Smooth muscle cell (in vitro differentiated cells): ENCODE results near the gene POLR3B. TPM values are rescaled to one million over a fixed set of nuclear protein-coding genes. Genes with fewer than 3 reads are reported as not detected.
"Not testable (repeated sequence)": the region's sequence is repeated elsewhere in the genome, so short reads cannot be mapped to it uniquely, and the experiment has no call there.

Experiments
- DNase-seq: peaks from one replicate; lab custom pipeline; 2025; ENCODE audit not compliant: unreplicated experiment; lab: John Stamatoyannopoulos, UW
- H2AFZ ChIP-seq: fragments of 200-600 bp; sonication (generic); 2 replicates; pipeline ENCODE4 v1.6.0; 2016; ENCODE audit warnings: antibody characterized with exemption, low read depth, mild to moderate bottlenecking
- H3F3A ChIP-seq: fragments of 200-600 bp; sonication (generic); 2 replicates; pipeline ENCODE4 v1.6.0; 2017; ENCODE audit warnings: antibody characterized with exemption, low read depth
- H3K27ac ChIP-seq: fragments of 200-600 bp; sonication (generic); 2 replicates; pipeline ENCODE4 v1.5.1; 2016; ENCODE audit warnings: low read depth, mild to moderate bottlenecking
- H3K27me3 ChIP-seq: fragments of 200-600 bp; sonication (generic); 2 replicates; pipeline ENCODE4 v1.6.1; 2016; ENCODE audit warnings: low read depth, mild to moderate bottlenecking
- H3K36me3 ChIP-seq: fragments of 200-600 bp; sonication (generic); 2 replicates; pipeline ENCODE4 v1.5.1; 2016; ENCODE audit warnings: low read depth
- H3K4me1 ChIP-seq: fragments of 200-600 bp; sonication (generic); 2 replicates; pipeline ENCODE4 v1.5.1; 2016; ENCODE audit warnings: low read depth
- H3K4me2 ChIP-seq: fragments of 200-600 bp; sonication (generic); 2 replicates; pipeline ENCODE4 v1.6.0; 2016; ENCODE audit warnings: mild to moderate bottlenecking
- H3K4me3 ChIP-seq: fragments of 200-600 bp; sonication (generic); 2 replicates; pipeline ENCODE4 v1.5.1; 2016; ENCODE audit warnings: mild to moderate bottlenecking
- H3K79me2 ChIP-seq: fragments of 200-600 bp; sonication (generic); 2 replicates; pipeline ENCODE4 v1.6.0; 2016; ENCODE audit warnings: low read depth, mild to moderate bottlenecking
- H3K9ac ChIP-seq: fragments of 200-600 bp; sonication (generic); 2 replicates; pipeline ENCODE4 v1.6.0; 2016; ENCODE audit warnings: low read depth
- H3K9me3 ChIP-seq: fragments of 200-600 bp; sonication (generic); replicated peaks from 2 replicates; pipeline ENCODE4 v1.5.1; 2016; ENCODE audit warnings: low read depth
- H4K20me1 ChIP-seq: fragments of 200-600 bp; sonication (generic); 2 replicates; pipeline ENCODE4 v1.6.0; 2016; ENCODE audit warnings: low read depth
- WGBS: methylation state at CpG from one replicate; pipeline ENCODE4 v1.1.7; 2016; ENCODE audit warnings: low lambda C conversion rate; 5-methylcytosine and 5-hydroxymethylcytosine counted together
- polyA plus RNA-seq: library from polyadenylated mRNA; unstranded; fragments of >200 nt; fragmentation: Nextera tagmentation; extraction: Ambion mirVana; gene quantifications from 2 replicates; pipeline ENCODE4 v1.2.1, GENCODE V29; 2016
- total RNA-seq: library from RNA; depleted of rRNA; stranded (reverse); fragments of >200 nt; gene quantifications from 2 replicates; pipeline ENCODE4 v1.2.3, GENCODE V29; 2014
- TF ChIP-seq, protein P1 (sequence below): fragments of 200-600 bp; sonication (generic); IDR thresholded peaks from 2 replicates; pipeline ENCODE4 v1.5.1; 2017; ENCODE audit warnings: borderline replicate concordance, mild to moderate bottlenecking, antibody characterized with exemption; ENCODE audit not compliant: insufficient read depth, poor library complexity, severe bottlenecking

Gene POLR3B
- total and polyA plus RNA-seq, 2 experiments from 2014 or later: 7.3 to 7.5 TPM

- Histone ChIP-seq H3K4me1 (no peaks in the 10 kb centered on the region), H3F3A (no peaks in the 10 kb centered on the region), H3K4me3 (no peak overlapping the region), H3K27ac (no peak overlapping the region), H3K4me2 (no peak overlapping the region), H3K9ac (no peak overlapping the region), H3K27me3 (no peaks in the 10 kb centered on the region), H2AFZ (no peak overlapping the region), H3K9me3 (no peaks in the 10 kb centered on the region), H3K36me3 (no peaks in the 10 kb centered on the region), H4K20me1 (no peaks in the 10 kb centered on the region), H3K79me2 (no peaks in the 10 kb centered on the region)
- no peak for DNase-seq
- 95% methylated on average over 6 of the region's 6 CpGs for WGBS
- TF ChIP-seq, protein P1, sequence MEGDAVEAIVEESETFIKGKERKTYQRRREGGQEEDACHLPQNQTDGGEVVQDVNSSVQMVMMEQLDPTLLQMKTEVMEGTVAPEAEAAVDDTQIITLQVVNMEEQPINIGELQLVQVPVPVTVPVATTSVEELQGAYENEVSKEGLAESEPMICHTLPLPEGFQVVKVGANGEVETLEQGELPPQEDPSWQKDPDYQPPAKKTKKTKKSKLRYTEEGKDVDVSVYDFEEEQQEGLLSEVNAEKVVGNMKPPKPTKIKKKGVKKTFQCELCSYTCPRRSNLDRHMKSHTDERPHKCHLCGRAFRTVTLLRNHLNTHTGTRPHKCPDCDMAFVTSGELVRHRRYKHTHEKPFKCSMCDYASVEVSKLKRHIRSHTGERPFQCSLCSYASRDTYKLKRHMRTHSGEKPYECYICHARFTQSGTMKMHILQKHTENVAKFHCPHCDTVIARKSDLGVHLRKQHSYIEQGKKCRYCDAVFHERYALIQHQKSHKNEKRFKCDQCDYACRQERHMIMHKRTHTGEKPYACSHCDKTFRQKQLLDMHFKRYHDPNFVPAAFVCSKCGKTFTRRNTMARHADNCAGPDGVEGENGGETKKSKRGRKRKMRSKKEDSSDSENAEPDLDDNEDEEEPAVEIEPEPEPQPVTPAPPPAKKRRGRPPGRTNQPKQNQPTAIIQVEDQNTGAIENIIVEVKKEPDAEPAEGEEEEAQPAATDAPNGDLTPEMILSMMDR: no peak
Measured at GRCh38 chr12:106459124-106459523, 101.6 kb downstream of the POLR3B start.

- H3K4me1 ChIP-seq: no peaks in the 10 kb centered on the region
- H3K4me3 ChIP-seq: no peak overlapping the region
- TF ChIP-seq, protein P1: no peak
Measured at GRCh38 chr12:106459534-106459933, 102.0 kb downstream of the POLR3B start.

DNA sequence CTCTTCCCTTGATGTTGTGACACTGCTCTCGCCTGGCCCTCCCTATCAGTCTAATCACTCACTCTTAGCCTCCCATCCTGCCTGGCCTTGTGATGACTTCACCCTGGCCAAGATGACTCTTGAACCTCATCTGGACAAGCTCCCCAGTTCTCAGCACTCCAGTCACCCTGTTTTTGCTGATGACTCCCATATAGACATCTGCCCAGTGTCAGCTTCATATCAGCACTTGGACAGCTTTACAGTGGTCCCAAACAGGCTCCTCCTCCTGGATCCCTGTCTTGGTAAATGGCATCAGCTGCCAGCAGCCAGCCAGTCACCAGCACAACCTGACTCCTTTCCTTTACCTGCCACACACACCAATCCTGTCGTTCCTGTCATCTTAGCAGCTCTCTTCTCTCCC is 104.2 kb downstream of the POLR3B start:
- Histone ChIP-seq H2AFZ (no peak overlapping the region), H3K4me1 (no peaks in the 10 kb centered on the region), H3K36me3 (peaks cover 3% of the 10 kb centered on the region), H4K20me1 (no peaks in the 10 kb centered on the region), H3K27me3 (no peaks in the 10 kb centered on the region), H3K9ac (no peak overlapping the region), H3K4me3 (no peak overlapping the region), H3K4me2 (no peak overlapping the region), H3K79me2 (no peaks in the 10 kb centered on the region), H3F3A (no peaks in the 10 kb centered on the region), H3K9me3 (no peaks in the 10 kb centered on the region), H3K27ac (no peak overlapping the region)
- no peak for DNase-seq
- WGBS: 89% methylated on average over 2 of the region's 2 CpGs
- TF ChIP-seq, protein P1: no peak

More at GRCh38 chr12:106459534-106459933, 102.0 kb downstream of the POLR3B start:
- no peaks in the 10 kb centered on the region for H3K27me3 ChIP-seq
- H3F3A ChIP-seq: no peaks in the 10 kb centered on the region
- H3K79me2 ChIP-seq: no peaks in the 10 kb centered on the region
- no peak for DNase-seq
- H4K20me1 ChIP-seq: no peaks in the 10 kb centered on the region
- H3K36me3 ChIP-seq: no peaks in the 10 kb centered on the region
- no peak overlapping the region for H2AFZ ChIP-seq
- no peak overlapping the region for H3K4me2 ChIP-seq
- H3K9ac ChIP-seq: no peak overlapping the region
- no peaks in the 10 kb centered on the region for H3K9me3 ChIP-seq
- H3K27ac ChIP-seq: no peak overlapping the region
- WGBS: 85% methylated on average over 1 of the region's 1 CpG

DNA sequence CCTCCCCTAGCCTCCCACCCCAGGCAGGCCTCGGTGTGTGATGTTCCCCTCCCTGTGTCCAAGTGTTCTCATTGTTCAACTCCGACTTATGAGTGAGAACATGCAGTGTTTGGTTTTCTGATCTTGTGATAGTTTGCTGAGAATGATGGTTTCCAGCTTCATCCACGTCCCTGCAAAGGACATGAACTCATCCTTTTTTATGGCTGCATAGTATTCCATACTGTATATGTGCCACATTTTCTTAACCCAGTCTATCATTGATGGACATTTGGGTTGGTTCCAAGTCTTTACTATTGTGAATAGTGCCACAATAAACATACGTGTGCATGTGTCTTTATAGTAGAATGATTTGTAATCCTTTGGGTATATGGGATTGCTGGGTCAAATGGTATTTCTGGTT is 108.1 kb downstream of the POLR3B start:
- not testable (repeated sequence) for H3K27ac ChIP-seq, H3F3A ChIP-seq, H3K9me3 ChIP-seq, H3K36me3 ChIP-seq, H4K20me1 ChIP-seq, H3K79me2 ChIP-seq, H3K27me3 ChIP-seq, H3K4me2 ChIP-seq, H3K9ac ChIP-seq, H3K4me3 ChIP-seq, H2AFZ ChIP-seq, DNase-seq, H3K4me1 ChIP-seq
- 81% methylated on average over 4 of the region's 4 CpGs for WGBS

GRCh38 chr12:106475662-106476061 is 118.1 kb downstream of the POLR3B start:
- not testable (repeated sequence) for H3K27ac ChIP-seq, H3K4me3 ChIP-seq, H3K79me2 ChIP-seq, H2AFZ ChIP-seq, H3K27me3 ChIP-seq, DNase-seq, H3F3A ChIP-seq, H4K20me1 ChIP-seq, H3K9me3 ChIP-seq, H3K36me3 ChIP-seq, H3K9ac ChIP-seq, H3K4me2 ChIP-seq, H3K4me1 ChIP-seq
- WGBS: 96% methylated on average over 3 of the region's 3 CpGs

DNA sequence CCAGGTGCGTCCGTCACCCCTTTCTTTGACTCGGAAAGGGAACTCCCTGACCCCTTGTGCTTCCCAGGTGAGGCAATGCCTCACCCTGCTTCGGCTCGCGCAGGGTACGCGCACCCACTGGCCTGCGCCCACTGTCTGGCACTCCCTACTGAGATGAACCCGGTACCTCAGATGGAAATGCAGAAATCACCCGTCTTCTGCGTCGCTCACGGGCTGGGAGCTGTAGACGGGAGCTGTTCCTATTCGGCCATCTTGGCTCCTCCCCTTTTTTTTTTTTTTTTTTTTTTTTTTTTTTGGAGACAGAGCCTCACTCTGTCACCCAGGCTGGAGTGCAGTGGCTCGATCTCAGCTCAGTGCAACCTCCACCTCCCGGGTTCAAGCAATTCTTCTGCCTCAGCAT is 120.1 kb downstream of the POLR3B start:
- H3K4me2 ChIP-seq, H2AFZ ChIP-seq, H3K27ac ChIP-seq, H3F3A ChIP-seq, H3K36me3 ChIP-seq, H3K9ac ChIP-seq, H3K4me3 ChIP-seq, DNase-seq, H3K27me3 ChIP-seq, H3K79me2 ChIP-seq, H4K20me1 ChIP-seq, H3K4me1 ChIP-seq, H3K9me3 ChIP-seq: not testable (repeated sequence)
- 82% methylated on average over 17 of the region's 18 CpGs for WGBS
